D721Med (cell line): ENCODE data around the gene MPHOSPH8.
A peak's percentile ranks its signal among the peaks of the same experiment; 100 is the strongest.

Experiments
- DNase-seq: peaks from one replicate; pipeline ENCODE4 v3.0.0; 2011; ENCODE audit warnings: low spot score; ENCODE audit not compliant: insufficient read length
- FAIRE-seq: peaks from 2 replicates; lab custom pipeline; 2011; peaks lifted over from hg19 to GRCh38; lab: Jason Lieb, UNC
- TF ChIP-seq, protein P1 (sequence below): IDR thresholded peaks from 2 replicates; pipeline ENCODE4 v1.5.1; 2012; ENCODE audit warnings: mild to moderate bottlenecking, control low read depth; ENCODE audit not compliant: insufficient read depth; ENCODE audit errors: missing control alignments

Gene MPHOSPH8

DNA sequence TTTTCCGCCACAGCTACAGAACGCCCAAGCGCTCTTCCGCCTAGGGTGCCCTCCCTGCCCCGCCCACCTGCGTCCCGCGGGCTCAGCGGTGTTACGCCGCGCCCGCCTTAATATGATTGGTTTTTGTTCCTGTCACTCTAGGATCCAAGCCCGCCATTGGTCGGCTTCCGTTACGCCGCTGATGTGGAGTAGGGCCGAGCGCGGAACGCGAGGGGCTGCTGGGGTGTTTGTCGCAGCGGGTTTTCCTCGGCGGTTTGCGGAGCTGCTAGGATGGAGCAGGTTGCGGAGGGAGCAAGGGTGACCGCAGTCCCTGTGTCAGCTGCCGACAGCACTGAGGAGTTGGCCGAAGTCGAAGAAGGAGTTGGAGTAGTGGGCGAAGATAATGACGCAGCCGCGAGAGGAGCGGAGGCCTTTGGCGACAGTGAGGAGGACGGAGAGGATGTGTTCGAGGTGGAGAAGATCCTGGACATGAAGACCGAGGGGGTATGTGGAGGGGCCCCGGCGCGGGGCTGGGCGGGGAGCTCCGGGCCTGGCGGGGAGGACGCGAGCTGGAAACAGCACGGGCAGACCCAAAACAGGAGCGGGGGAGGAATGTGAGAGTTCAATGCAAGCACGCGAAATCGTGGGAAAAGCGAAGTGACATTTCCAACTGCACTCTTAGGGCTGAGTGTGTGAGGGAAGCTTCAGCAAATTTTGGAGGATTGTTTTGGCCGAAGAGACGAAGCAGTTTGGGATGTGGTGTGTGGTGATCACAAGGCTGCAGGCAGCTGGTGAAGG lies at the start of gene MPHOSPH8:
Gene MPHOSPH8, plus strand, starts transcription at position 181 of the 777 bp plus-strand sequence. Its CDS starts 90 bp downstream, at position 271.
- peak; percentile 71 for DNase-seq
- no peak for FAIRE-seq
- TF ChIP-seq, protein P1, sequence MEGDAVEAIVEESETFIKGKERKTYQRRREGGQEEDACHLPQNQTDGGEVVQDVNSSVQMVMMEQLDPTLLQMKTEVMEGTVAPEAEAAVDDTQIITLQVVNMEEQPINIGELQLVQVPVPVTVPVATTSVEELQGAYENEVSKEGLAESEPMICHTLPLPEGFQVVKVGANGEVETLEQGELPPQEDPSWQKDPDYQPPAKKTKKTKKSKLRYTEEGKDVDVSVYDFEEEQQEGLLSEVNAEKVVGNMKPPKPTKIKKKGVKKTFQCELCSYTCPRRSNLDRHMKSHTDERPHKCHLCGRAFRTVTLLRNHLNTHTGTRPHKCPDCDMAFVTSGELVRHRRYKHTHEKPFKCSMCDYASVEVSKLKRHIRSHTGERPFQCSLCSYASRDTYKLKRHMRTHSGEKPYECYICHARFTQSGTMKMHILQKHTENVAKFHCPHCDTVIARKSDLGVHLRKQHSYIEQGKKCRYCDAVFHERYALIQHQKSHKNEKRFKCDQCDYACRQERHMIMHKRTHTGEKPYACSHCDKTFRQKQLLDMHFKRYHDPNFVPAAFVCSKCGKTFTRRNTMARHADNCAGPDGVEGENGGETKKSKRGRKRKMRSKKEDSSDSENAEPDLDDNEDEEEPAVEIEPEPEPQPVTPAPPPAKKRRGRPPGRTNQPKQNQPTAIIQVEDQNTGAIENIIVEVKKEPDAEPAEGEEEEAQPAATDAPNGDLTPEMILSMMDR, result no peak

DNA sequence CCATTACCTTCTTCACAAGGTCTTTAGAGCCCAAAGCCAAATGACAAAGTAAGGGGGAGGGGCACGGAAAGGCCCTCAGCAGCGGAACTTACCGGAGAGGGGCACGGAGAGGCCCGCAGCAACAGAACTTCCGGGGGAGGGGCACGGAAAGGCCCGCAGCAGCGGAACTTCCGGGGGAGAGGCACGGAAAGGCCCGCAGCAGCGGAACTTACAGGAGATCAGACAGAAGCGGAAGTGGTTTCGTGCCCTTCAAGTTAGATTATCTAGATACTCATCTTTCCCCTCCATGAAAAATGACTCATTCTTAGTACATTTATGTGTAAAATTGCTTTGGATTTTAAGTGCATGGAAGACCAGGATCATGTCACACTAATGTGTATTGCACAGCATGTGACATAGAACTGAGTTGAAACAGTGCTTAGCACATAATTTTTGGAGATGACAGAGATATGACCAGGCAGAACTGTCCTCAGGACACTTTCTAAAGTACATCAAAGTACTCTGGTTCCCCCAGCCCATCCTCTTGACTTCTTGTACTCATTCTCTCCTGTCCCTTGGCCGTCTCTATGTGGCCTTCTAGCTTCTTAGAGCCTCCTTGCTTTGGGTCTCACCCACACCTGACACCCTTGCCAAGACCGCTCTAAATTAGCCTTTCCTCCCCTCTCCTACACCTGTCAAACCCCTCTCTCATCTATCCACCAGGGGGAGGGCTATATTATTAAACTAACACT lies 46.4 kb upstream of the MPHOSPH8 start:
- FAIRE-seq (no peak), DNase-seq (no peak)
- TF ChIP-seq, protein P1, result no peak

- DNase-seq, result no peak
- FAIRE-seq, result no peak
- TF ChIP-seq, protein P1, result peak; percentile 55
Observed at GRCh38 chr13:19587635-19588300, 45.7 kb upstream of the MPHOSPH8 start.

- no peak for FAIRE-seq
- TF ChIP-seq, protein P1, result no peak
- no peak for DNase-seq
Observed at GRCh38 chr13:19589312-19589711, 44.1 kb upstream of the MPHOSPH8 start.

DNA sequence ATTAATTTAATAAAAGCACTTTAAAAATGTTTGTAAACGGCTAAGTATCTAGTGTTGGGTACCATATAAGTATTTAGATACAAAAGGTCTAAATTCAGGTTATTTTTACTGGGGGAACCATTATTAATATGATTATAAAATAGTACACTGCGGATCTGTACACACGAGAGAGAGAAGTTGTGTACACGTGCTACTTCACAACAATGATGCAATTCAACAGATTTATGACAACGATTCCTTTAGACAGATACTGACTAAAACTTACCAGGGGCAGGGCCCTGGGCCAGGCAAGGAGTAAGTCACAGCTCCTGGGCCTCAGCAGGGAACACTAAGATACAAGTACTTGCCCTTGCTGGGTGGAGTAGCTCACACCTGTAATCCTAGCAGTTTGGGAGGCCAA lies 43.0 kb upstream of the MPHOSPH8 start:
- no peak for FAIRE-seq
- no peak for DNase-seq
- TF ChIP-seq, protein P1, result no peak

GRCh38 chr13:19591864-19592263 lies 41.6 kb upstream of the MPHOSPH8 start:
- FAIRE-seq (no peak), DNase-seq (no peak)
- TF ChIP-seq, protein P1, result no peak
